Vagina (tissue), 2 donors: ENCODE measurements around the gene RPS25.

Experiments used
- CTCF ChIP-seq, 3 experiments: fragments of 450-650 bp in 2 of 3; fragments of 200-600 bp in 1 of 3; sonication (generic) in 1 of 3; IDR thresholded peaks; one replicate each; pipeline ENCODE4 v1.5.1; 2017 to 2019; ENCODE audit warnings: antibody characterized with exemption in 3 of 3, mild to moderate bottlenecking in 2 of 3, moderate library complexity in 2 of 3
- POLR2A ChIP-seq, 2 donors: fragments of 450-650 bp; IDR thresholded peaks; one replicate each; pipeline ENCODE4 v1.6.1; 2017; ENCODE audit warnings: antibody characterized with exemption in 2 of 2, mild to moderate bottlenecking in 2 of 2, moderate library complexity in 2 of 2

DNA sequence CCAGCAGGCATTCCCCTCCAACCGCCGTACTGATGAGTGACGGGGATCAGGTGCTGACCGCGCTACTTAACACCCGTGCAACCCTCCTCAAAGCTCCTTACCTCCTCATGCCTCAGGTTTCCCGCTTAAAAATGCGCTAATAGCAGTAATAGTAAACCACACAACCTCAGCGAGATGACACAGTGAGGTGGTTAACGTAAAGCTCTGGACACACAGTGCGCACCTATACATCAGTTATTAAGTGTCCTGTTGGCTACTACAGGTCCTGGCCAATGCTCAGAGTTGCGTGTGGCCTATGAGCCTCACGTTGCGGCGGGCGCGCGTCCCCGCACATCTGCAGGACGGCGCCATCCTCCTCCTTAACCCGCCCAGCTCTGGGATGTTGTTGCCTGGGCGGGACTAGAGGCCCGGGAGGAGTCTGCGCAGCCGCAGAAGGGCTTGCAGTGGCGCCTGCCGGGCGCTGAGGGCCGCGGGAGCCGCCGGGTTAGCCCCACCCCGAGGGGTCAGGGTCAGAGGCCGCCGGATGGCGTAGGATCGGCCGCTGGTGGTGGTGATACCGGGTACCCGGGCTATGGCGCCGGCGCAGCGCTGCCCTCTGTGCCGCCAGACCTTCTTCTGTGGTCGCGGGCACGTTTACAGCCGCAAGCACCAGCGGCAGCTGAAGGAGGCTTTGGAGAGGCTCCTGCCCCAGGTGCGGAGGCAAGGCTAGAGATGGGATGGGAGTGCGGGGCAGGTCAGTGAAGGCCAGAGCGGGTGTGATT is 20.3 kb downstream of the RPS25 start, which contains the start of gene CENATAC:
- TF ChIP-seq CTCF (IDR thresholded peaks at IDR 0.05) (peak in 1 of 3 experiments; percentile 27), POLR2A (IDR thresholded peaks at IDR 0.05) (peak; percentile 70 to 73)
